HG03575 (cell line): ENCODE results near the gene SPAG16.

Experiments
- ATAC-seq: cut with Tn5 transposase; IDR thresholded peaks from one replicate; pipeline ENCODE4 v1.9.1; 2021; ENCODE audit not compliant: unreplicated experiment, insufficient number of reproducible peaks, low FRiP score; ENCODE audit errors: extremely low read depth

The SPAG16 gene

GRCh38 chr2:214158851-214159250 lies 874.6 kb downstream of the SPAG16 start:
- ATAC-seq: no peak

GRCh38 chr2:214169281-214169680 lies 885.0 kb downstream of the SPAG16 start:
- ATAC-seq: no peak

DNA sequence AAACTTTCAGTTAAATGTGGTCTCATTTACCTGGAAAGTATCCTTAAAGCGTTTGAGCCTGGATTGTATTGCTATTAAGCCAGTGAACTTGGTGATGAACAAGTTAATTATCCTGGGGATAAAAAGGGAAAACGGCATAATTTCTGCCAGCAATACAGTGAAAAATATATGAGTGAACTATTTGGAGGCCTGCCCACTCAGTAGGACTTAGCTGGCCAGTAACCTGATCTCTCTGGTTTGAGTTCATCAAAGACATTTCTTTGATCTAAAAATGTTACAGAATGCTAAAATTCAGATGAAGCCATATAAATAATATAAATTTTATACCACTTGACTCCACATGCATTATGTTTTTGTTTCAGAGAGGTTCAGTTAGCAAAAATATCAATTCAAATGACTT lies 885.5 kb downstream of the SPAG16 start:
- ATAC-seq: no peak

- no peak for ATAC-seq
These were observed 890.3 kb downstream of the SPAG16 start for GRCh38 chr2:214174563-214174962.

DNA sequence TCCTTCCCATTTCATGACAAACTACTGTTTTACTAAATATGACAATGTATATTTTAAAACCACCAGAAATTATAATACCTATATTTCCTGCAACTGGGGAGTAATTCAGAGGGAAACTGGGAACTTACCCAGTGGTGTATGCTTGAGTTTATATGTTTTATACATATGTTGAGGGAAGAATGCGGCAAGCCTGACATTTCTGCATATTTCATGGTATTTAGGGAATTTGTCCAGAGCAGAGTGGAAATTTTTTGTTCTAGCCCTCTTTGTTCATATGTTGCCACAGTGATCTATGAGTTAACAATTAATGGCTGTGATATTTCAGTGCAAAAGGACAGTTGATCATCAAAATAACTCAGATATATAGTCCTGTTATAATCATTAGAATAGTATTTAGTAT lies 895.8 kb downstream of the SPAG16 start:
- no peak for ATAC-seq

GRCh38 chr2:214180686-214181085 lies 896.4 kb downstream of the SPAG16 start:
- no peak for ATAC-seq

DNA sequence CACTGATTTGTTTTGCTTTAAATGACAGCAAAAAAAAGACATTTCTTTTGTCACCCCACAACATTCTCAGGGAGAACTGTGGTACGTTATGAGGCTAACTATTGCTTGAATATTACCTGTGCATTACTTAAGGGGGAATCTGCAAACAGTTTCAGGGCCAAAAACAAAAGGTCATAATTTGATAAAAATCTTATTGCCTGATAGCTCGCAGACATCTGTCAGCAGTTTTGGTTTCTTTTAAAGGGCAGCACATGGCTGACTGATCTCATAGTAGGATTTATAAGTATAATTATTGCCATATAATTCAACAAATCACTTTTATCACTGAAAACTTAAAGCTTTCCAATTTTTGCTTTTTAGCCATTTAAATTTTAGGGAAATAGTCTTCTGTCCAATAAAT lies 900.2 kb downstream of the SPAG16 start:
- no peak for ATAC-seq

- ATAC-seq: no peak
These were observed 901.3 kb downstream of the SPAG16 start for GRCh38 chr2:214185546-214185945.

GRCh38 chr2:214192711-214193110 lies 908.4 kb downstream of the SPAG16 start:
- no peak for ATAC-seq

GRCh38 chr2:214193943-214194342 lies 909.7 kb downstream of the SPAG16 start:
- ATAC-seq: no peak

GRCh38 chr2:214196260-214196659 lies 912.0 kb downstream of the SPAG16 start:
- ATAC-seq: no peak

- ATAC-seq: no peak
These were observed 917.6 kb downstream of the SPAG16 start for GRCh38 chr2:214201892-214202291.

- no peak for ATAC-seq
These were observed 919.0 kb downstream of the SPAG16 start for GRCh38 chr2:214203214-214203613.

GRCh38 chr2:214203744-214204289 lies 919.6 kb downstream of the SPAG16 start:
- ATAC-seq: no peak

GRCh38 chr2:214215107-214215506 lies 930.8 kb downstream of the SPAG16 start:
- ATAC-seq: no peak

DNA sequence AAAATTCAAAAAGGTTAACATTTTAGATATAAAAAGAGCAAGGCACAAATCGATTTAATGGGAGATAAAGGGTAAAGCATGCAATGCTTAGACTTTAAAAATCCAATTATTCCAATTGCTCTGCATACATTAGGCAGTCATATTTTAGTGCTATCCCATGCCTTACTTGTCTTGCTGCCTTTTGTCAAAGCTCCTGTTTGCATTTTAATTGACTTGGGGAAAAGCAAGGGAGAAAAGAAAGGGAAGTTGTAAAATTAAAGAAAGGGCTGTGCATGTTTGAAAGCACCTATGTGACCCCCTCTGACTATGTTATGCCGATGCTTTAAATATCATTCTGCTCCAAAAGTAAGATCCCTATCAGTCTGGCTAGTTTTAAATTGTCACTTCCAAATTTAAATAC lies 932.9 kb downstream of the SPAG16 start:
- no peak for ATAC-seq

DNA sequence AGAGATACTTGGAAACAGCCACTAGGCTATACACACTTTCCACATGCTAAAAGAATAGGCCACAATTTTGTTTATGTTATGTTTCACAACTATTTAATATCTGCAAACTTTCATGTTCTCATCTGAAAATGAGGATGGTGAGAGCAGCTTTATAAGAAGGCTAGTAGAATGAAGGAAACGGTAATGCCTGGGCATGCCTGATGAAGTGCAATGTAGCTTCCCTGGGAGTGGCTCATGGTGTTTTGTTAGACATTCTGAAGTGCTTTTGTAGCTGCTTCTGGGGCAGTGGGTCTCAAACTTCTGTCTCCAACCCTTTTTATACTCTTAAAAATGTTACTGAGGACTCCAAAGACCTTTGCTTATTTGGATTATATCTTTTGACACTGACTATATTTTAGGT lies 933.3 kb downstream of the SPAG16 start:
- ATAC-seq: no peak

GRCh38 chr2:214220251-214220650 lies 936.0 kb downstream of the SPAG16 start:
- ATAC-seq: no peak

DNA sequence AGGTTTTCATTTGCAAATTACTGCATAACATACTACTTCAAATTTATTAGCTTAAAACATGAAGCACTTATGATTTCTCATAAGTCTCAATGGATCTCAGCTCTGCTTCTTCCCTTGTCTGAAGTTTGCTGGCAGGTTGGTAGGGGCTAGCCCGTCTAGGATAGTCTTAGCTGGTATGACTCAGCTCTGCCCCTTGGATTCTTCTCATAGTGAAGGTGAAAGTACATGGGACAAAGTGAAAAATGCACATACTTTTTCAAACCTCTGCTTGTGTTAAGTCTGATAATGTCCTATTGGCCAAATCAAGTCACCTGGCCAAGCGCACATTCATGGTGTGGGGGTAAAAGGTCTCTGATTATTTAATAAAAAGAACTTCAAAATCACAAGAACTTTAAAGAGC lies 941.8 kb downstream of the SPAG16 start:
- no peak for ATAC-seq

DNA sequence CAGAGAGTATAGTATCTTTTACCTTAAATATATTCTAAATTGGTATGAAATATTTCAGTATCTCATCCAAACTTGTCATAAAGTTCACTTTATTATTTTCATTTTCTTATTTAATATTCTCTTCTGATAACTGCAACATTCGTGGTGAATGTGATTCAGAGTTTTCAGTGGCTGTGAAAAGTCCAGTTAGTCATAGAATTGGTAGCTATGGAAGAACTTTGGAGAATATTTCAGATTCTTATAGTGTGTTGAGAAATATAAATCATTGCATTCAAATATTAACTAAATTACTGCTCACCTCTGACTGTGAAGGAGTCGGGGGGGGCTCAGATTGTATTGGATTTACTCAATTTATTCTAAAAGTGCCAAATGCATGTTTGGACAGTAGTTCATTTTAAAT lies 948.0 kb downstream of the SPAG16 start:
- ATAC-seq: no peak

- no peak for ATAC-seq
These were observed 948.9 kb downstream of the SPAG16 start for GRCh38 chr2:214233164-214233563.

- no peak for ATAC-seq
These were observed 958.5 kb downstream of the SPAG16 start for GRCh38 chr2:214242797-214243196.
